GM10266 (cell line): Measurements from ENCODE around the gene APBB2.

Experiments used
- DNase-seq: peaks from one replicate; pipeline ENCODE4 v3.0.0; 2012; ENCODE audit errors: extremely low spot score
- TF ChIP-seq, protein P1 (sequence below): IDR thresholded peaks from 2 replicates; pipeline ENCODE4 v1.5.1; 2012; ENCODE audit warnings: mild to moderate bottlenecking, low read depth; ENCODE audit not compliant: control insufficient read depth, insufficient read depth; ENCODE audit errors: missing control alignments

The APBB2 gene

DNA sequence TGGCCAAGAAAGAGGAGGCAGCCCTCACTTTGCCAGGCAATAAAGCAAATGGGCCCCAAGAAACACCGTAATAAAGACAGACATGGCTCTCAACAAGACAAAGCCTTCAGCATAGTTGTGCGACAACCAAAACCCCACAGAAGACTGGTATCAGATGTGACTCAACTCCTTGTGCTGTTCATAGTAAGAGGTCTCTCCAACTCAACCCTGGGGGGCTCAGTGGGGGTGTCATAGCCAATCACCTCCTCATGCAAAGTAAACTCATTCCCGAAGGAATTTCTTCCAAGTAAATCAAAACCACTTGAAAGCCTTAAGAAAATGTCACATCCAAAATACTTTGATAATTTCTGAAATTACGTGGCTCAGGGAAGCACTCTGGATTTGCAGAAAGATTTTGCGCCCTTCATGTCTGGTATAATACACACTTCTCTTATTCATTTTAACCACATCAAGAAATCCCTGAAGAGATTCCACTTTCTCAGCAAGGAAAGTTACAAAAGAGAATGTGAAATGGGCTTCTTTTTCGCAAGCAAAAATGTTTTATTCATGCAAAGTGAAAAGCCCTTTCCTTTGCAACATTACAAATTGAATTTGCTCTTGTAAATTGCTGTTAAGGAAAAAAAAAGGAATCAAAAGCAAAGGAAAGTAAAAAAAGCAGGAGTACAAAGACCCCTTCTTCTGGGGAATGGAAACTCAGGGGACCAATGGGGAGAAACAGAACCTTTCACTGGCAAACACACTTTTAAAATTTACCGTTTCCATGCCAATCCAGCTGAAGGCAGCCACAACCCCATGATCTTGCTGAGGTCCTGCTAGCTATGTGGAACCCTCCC lies 327.2 kb downstream of the APBB2 start:
- no peak for DNase-seq
- TF ChIP-seq, protein P1, sequence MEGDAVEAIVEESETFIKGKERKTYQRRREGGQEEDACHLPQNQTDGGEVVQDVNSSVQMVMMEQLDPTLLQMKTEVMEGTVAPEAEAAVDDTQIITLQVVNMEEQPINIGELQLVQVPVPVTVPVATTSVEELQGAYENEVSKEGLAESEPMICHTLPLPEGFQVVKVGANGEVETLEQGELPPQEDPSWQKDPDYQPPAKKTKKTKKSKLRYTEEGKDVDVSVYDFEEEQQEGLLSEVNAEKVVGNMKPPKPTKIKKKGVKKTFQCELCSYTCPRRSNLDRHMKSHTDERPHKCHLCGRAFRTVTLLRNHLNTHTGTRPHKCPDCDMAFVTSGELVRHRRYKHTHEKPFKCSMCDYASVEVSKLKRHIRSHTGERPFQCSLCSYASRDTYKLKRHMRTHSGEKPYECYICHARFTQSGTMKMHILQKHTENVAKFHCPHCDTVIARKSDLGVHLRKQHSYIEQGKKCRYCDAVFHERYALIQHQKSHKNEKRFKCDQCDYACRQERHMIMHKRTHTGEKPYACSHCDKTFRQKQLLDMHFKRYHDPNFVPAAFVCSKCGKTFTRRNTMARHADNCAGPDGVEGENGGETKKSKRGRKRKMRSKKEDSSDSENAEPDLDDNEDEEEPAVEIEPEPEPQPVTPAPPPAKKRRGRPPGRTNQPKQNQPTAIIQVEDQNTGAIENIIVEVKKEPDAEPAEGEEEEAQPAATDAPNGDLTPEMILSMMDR: no peak

- TF ChIP-seq, protein P1: no peak
- DNase-seq: no peak
Measured at GRCh38 chr4:40881851-40882250, 332.5 kb downstream of the APBB2 start.

- DNase-seq: no peak
- TF ChIP-seq, protein P1: no peak
Measured at GRCh38 chr4:40881096-40881495, 333.2 kb downstream of the APBB2 start.

DNA sequence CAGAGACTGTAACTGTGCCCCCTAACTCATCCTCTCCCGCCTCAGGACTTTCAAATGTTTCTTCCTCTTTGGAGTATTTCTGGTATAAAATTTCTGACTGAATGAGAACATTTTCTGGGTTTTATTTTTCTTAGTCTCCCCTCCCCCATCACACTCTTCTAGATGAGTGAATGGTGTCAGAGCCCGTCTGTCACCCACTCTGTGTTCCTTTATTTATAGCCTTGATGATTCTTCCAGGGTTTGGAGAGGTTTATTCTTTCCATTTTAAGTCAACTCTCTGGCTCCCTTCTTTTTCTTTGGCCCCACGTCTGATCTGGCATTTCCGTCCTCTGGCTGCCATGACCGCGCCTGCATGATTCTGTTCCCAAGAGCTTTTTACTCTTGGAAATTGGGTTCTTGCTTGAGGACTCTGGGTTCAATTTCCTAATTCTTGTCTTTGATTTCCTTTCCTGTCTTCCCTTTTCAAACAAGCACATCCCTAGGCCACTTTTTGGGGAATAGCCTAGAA lies 335.7 kb downstream of the APBB2 start:
- DNase-seq: no peak
- TF ChIP-seq, protein P1: no peak

DNA sequence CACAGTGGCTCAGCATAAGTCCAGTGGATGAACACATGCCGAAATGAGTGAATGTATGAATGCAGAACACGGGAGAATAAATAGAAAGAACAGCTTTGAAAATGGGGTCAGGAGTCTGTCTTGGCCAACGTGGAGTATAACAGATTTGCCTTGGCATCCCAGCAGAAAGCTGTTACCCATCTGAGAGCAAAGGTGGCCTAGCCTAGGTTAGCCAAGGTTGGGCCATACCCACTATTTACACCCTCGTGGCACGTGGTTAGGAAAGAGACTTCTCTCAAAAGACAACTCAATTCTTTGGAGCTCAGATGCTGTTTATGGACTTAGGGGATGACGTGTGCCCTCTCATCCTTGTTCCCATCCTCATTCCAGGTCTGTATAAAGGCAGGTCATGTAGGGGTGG lies 337.3 kb downstream of the APBB2 start:
- DNase-seq: no peak
- TF ChIP-seq, protein P1: no peak

- DNase-seq: no peak
- TF ChIP-seq, protein P1: no peak
Measured at GRCh38 chr4:40875507-40876150, 338.7 kb downstream of the APBB2 start.

GRCh38 chr4:40874901-40875300 lies 339.4 kb downstream of the APBB2 start:
- TF ChIP-seq, protein P1: no peak
- DNase-seq: no peak
